ENCODE results near the gene GPR31.

The GPR31 gene

DNA sequence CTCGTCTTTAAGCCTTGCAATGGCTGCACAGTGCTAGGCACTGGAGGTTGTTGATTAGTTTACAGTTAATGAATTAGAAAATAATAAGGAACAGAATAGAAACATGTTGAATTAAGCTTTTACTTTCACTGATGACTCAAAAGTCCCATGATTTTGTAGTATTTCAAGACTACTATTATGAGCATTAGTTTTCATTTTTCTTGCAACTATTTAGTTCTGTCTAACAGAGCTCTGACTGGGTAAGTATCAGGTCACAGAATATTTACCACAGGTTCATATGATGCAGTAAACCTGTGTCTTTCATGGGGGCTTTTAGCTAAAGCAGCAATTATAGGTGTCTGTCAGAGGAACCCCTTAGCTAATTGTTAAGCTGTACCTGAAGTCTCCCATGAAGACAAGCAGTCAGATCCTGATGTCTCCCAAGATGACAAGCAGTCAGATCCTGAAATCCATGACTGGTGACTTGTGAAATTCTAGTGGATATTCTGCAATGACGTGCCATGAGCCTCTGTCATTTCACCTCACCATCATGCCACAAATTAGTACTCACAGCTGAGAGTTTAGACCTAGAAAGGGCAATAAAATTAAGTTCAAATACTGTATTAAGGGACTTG lies 8.2 kb upstream of the GPR31 start:
- DNase-seq, result no peak

DNA sequence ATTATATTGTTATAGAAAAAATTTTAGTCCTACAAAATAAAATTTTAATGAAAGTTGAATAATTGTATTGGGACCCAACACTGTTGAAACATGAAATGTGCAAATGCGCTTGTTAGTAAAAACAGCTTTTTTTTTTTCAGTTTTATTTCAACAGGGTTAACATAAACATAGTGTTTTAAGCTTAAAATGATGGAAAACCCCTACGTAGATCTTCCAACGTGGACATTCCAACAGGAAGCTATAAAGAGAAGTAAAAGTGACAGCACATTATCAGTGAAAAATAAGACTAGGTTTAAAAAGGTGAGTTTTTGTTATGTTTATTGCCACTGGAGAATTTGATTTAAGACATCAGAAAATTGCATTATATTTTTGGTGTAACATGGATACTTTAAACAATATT lies 6.5 kb upstream of the GPR31 start:
- DNase-seq, result no peak

DNA sequence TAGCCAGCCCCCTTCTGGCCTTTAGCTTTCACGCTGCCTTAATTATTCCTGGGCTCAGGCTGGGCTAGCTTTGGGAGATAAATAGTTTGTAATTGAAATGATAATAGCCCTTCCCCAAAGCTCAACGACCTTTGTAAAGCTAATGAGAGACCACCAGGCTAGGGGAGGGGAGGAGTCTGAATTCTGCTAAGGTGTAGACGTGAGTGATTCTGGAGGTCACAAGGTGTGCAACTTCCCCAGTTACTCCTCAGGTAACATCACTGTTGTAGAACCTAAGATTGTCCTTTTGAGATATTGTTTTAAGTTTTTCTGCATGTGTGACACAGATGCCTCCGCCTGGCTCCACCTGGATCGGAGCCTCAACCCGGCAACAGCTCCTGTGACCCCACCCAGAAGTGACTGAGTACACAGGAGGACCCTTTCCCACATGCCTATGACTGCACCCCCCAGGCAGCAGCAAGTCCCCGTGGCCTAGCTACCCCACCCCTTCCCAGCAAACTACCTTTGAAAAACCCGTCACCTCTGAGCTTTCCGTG lies 5.8 kb upstream of the GPR31 start:
- DNase-seq, result no peak

DNA sequence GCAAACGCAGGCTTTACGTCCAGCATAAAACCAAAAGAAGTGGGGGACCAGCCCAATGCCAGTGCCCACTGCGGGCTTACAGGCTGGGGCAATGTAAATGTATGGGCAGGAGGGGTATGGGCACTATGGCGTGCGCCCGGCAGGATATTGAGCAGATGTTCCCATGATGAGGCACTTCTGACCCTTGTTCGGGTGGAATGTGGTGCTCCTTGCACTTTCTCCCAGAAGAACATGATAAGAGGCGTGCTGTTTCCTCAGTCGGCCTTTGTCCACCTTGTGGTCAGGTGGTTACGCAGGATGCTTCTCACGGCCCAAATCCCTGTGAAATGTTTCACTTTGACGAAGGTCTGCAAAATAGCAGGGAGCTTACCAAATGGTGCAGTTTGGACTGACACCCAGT lies 4.8 kb upstream of the GPR31 start:
- no peak for DNase-seq

DNA sequence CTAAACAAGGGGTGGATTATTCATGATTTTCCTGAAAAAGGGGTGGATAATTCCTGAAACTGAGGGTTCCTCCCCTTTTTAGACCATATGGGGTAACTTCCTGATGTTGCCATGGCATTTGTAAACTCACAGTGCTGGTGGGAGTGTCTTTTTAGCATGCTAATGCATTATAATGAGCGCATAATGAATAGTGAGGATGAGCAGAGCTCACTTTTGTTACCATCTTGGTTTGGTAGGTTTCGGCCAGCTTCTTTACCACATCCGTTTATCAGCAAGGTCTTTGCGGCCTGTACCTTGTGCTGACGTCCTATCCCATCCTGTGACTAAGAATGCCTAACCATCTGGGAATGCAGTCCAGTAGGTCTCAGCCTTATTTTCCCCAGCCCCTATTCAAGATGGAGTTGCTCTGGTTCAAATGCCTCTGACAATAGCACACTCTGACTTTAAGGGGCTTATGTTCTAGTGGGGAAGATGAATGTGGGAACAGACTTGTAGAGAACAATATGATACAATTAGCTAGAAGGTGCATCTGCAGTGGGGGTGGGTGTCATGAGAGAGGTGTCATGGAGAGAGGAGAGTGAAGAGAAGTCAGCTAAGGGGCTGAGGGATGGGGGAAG lies 4.2 kb upstream of the GPR31 start:
- DNase-seq, result no peak

DNA sequence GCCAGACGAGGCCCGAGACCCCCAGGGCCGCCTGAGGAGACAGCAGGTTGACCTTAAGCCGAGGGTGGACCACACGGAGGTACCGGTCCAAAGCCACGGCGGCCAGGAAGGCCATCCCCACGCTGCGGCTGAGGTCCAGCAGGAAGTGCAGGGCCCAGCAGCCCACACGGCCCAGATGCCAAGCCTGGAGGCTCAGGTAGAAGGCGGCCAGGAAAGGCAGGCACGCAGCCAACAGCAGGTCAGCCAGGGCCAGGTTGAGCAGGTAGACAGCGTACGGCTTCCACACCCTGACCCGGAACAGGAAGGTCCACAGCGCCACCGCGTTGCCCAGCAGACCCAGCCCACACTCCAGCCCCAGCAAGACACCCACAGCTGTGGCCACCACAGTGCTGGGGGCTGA lies 366 bp downstream of the GPR31 start:
- no peak for DNase-seq

DNA sequence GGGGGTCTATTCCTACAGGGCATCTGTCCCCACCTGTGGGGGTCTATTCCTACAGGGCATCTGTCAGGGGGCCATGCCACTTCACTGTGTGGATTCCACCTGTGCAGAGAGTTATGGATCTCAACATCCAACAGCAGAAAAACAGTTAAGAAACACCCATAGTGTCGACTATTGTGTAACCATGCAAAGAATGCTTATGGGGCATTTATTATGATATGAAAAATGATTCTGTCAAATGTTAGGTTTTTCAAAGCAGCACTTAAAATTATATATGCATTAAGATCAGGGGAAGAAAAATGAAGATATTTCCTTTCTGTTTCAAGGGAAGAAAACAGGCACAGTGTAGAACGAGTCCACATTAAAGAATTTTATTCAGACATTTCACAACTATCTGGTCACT lies 2.9 kb downstream of the GPR31 start:
- no peak for DNase-seq

DNA sequence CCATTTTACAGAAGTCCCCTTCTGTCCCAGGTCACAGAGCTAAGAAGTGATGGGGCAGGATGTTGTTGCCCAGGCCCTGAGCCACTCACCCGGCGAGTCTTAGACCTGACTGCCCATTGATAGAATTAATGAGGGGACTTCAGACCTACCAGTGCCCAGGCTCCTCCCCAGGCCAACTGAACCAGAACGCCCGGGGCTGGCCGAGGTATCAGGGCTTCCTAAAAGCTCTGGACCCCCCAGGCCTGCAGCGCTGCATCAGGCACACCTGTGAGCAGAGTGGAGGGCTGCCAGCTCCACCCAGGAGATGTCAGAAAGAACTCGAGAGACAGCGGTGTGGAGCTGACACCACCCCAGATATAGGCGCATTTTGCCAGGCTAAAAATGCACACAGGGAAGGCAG lies 3.5 kb downstream of the GPR31 start:
- no peak for DNase-seq

DNA sequence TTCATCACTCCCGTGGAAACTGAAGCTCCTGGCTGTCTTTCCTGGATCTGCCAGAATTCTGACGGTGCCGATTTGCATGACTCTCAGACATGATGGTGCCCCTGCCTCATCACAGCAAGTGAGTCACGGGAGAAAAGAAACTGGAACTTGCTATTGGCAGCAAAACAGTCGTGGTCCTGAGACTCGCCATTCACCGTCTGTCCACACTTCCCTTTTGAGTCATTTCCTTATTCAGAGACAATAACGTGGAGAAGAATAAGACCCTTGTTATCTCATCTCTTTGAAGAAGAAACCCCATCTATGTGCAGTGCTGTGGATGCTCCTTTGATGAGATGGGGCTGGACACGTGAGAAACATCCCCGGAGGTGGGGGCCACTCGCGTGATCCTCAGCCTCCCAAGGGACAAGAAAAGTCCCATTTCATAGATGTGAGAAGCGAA lies 4.2 kb downstream of the GPR31 start:
- DNase-seq, result no peak

DNA sequence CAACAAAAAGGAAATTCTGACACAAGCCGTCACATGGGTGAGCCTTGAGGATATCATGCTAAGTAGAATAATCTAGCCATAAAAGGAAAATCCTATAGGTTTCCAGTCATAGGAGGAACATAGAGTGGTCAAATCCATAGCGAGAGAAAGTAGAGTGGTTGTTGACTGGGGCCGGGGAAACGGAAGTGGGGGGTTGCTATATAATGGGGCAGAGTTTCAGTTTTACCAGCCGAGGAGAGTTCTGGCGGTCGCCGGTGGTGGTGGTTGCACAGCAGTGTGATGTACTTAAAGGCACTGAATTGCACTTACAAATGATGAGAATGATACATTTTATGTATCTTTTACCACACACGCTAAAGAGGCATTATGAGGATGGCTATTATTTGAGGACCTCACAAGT lies 4.9 kb downstream of the GPR31 start:
- DNase-seq, result no peak

DNA sequence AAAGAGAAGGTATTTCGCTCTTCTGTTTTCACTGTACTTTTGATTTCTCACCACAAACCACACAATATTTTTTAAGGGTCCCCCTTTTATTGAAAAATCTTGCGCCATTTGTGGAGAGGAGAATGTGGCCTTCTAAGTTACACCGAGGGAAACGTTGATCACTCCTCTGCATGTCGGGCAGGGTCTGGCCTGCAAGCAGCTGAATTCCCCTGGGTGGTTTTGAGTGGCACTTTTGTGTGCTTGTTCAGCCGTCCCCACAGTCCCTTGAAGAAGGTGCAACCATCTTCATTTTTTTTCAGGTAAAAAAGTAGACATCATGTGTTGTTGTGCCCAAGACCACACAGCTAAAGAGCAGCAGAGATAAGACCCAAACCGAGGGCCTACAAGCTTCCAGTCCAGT lies 6.1 kb downstream of the GPR31 start:
- DNase-seq, result no peak

DNA sequence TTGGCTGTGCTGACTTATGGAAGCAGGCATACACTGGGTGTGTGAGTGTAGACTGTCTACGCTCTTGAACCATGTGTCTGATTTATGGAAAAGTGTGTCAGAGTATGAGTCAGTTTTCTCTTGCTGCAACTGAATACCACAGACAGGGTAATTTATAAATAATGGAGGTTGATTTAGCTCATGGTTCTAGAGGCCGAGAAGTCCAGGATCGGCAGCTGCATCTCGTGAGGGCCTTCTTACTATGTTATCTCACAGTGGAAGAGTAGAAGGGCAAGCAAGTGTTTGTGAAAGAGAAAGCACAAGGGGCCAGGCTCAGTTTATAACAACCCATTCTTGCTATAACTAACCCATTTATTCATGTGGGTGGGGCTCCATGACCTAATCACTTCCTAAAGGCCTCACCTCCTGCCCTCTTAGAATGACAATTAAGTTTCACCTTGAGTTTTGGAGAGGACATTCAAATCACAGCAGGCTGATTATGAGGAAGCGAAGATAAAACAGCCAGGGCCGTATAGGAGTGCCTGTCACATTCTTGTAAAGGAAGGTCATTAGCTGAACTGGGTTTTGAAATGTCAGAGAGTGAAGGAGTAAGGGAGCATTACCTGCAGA lies 6.7 kb downstream of the GPR31 start:
- no peak for DNase-seq

DNA sequence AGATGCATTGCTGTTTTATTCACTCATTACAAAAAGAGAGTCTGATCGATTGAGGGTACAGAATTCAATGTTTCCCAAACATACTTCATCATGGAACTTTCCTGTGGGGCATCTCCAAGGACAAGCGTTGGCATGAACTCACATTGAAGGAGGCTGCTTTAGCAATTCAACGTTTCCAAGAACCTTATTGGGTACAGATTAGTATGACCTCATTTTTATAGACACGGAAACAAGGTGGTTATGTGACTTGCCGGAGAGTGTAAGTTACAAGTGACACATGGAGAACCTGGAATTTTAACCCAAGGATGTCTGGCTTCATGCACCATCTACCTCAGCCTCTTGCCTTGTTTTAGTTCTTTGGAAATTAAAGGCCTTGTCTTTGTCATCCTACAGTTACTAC lies 8.8 kb downstream of the GPR31 start:
- DNase-seq, result no peak

DNA sequence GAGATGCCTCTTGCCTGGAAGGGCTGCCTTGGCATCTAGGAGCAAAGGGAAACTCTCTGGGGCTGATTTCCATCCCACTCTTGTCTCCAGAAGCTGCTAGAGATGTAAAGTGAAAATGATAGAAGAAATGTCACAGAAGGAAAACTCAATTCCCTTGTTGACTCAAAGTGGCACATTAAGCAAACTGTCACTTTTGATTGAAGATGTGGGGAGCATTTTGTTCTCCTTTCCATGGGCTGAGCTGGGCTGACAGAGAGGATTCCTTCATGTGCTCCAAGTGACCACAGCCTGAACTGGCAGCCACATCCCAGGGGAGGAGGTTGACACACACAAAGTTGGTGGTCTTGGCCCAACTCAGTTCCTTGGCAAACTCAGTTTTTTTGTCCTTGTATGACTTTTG lies 9.8 kb downstream of the GPR31 start:
- no peak for DNase-seq

DNA sequence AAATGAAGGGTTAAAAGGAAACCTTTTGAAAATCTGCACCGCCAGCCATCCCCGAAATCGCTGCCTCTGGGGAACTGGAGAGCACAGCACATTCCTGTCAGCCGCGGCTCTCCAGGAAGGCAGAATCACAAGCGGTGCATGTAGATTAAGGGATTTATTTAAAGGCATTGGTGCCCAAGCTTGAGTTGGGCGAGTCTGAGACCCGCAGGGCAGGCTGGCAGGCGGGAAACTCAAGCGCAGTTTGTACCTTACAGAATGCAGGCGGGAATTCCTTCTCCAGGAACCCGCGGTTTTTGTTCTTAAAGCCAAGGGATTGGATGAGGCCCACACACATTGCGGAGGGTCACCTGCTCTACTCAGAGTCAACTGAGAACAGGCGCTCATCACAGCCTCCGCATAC lies 10.8 kb downstream of the GPR31 start:
- DNase-seq, result no peak

DNA sequence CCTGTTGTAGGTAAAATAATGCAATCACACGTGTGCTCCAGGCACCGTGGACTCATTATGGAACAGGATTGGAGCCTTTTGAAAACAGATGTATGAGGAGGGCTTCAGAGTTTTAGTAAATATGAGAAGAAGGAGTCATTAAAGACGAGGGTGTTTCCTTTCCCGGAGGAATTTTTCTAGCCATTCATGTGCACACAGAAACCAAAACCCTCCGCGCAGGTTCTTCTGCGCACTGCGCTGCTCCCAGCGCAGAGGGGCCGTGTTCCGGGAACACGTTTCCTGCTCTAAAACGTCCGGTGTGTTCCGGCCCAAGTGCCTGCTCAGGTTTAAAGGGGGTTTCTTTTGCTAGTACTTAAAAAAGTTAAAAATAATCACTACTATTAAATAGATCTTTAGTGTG lies 11.6 kb downstream of the GPR31 start:
- DNase-seq, result no peak

DNA sequence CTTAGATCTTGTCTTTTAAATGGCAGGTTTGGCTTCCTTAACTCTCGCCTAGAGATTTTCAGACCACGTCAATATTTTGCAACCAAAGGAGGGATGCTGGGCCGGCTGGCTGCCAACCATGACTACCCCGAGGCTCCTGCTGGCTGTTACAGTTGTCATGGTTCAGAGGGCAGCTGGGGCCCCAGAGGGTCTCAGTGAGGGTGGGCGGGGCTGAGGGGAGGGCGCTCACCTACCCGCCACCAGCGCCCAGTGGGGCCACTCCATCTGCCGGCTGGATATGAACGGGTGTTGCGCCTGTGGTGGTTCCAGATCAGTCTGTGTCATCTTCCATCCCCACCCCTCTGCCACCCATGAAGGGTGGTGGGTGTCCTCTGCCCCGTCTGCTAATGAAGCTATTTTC lies 12.3 kb downstream of the GPR31 start:
- no peak for DNase-seq

DNA sequence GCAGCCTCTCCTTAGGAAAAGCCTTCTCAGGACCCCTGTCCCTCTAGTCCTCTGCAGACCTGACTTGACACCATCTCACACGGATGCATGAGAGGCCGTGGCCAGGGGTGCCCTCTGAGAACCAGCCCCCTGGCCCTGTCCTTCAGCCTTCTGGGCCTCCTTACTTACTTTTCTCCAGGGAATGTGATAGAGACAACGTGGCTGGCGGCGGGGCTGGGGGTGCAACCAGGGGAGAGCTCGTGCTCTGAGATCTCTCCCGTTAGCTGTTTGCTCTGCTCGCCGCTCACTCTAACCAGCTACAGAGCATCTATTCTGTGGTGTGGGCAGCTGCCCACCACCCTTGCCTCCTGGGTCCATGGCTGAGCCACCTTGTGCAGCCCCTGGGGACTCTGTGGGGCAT lies 14.7 kb downstream of the GPR31 start:
- no peak for DNase-seq

DNA sequence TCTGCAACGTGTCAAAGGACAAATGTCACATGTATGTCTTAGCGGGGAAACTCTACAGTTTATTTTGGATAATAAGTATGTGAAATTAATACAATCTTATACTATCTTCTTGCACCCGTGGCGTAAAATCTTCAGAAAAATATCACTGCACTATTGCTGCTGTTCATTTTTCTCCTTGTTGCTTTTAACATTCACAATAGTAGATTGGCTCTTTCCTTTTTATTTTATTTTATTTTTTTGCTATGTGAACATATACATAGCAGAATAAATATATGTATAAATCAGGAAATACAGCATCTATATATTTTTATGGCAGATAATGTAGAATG lies 15.4 kb downstream of the GPR31 start:
- no peak for DNase-seq

DNA sequence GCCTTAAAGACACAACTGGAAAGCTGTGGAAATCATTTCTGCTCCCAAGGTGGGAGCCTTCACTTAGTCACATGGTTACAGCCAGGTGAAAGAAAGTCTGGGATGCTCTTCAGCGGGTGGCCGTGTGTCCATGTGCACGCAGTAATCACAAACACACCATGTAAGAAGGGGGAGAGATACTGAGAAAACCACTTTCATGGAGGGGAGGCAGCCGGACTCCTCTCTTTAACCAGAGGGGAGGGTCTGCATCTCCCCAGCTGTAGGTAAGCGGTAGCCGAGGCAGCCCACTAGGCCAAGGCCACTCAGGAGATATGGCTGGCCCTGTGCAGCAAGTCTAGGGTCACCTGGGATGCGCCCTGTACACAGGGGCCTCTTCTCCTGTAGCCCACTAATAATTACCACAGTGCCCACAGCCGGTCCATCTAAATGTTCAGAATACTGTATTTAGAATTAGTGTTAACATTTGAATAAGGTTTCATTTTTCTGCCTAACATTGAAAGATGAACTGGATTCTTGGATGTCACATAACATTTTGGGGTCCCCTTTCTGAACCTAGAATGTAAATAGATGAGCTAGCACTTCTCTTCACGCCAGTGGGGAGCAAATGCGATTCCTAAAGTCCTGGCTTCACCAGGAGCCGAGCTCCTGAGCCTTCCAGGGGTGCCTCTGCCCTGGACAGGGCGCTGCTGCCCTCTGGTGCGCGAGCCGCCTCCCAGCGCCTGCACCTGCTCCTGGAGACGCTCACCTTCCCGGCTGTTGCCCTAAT lies 15.9 kb downstream of the GPR31 start:
- DNase-seq, result no peak

DNA sequence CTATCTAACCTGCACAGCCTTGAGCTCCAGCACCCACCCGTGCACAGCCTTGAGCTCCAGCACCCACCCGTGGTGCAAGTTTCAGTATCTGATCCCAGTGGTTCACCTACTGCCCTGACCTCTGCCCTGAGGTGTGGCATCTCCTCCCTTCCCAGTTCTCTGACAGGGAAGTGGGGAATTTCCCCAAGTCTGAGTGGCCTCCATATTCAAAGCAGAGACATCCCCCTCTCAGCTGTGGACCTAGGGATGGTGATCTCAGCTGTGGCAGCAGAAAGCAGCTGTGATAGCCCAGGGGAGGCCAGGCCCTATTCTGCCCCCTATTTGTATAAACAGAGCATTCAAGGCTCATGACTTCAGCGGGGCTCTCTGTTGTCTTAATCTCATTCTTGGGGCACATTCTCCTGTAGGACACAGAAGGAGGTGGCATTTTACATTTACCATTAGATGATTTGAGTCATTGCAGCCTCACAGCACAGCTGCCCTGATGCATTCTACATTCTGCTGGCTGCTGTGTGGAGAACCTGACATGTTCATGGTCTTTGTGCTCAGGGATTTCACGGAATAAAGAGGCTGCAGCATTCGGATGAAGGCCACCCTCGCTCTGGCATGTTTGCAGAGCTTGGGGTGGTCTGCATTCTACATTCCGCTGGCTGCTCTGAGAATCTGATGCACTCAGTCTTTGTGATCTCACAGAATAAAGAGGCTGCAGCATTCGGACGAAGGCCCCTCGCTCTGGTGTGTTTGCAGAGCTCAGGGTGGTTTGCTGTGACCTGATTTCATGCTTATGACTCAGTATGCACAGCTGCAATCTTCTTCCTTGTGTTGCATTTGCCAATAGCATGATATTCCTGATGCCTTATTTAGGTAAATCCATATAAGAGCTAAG lies 16.9 kb downstream of the GPR31 start:
- no peak for DNase-seq

DNA sequence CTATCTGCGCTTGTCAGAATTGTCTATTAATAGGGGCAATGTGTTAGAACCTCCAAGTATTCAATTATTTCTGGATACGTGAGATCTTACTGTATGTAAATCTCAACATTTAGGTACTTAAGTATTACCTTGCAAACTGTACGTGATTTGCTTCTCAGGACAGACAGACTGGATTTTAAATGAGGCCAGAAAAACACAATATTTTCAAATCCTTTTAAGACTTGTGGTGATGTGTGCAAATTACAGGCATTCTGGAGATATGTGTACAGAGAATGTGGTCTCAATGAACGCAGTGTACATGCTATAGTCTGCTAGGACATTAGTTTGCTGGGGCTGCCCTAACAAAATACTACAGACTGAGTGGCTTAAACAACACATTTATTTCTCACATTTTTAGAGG lies 18.0 kb downstream of the GPR31 start:
- no peak for DNase-seq

DNA sequence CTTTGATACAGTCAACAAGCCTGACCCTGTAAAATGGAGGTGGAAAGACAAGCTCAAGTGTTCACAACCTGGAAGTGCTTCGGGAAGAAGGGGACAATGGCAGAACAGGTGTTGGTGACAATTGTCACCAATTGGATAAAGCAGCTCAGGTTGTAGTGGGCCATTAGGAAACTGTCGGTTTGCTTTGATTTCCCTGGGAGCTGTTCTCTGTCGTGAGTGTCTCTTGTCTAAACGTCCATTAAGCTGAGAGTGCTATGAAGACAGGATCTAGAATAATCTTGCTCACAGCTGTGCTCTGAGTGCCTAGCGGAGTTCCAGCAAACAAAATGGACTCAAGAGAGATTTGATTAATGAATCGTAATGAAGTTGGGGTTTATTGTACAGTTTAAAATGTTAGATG lies 19.9 kb downstream of the GPR31 start:
- no peak for DNase-seq
